DMS53 treated with DMSO at 0.1 percent for 48 hours (cell line): ENCODE measurements around the gene TMEM270.
"Not testable (repeated sequence)": the region's sequence is repeated elsewhere in the genome, so short reads cannot be mapped to it uniquely, and the experiment has no call there.

Experiments used
- DNase-seq: peaks from one replicate; lab custom pipeline; 2025; ENCODE audit not compliant: unreplicated experiment; lab: John Stamatoyannopoulos, UW

TMEM270 gene

GRCh38 chr7:73852500-73852899, 8.5 kb upstream of the TMEM270 start:
- no peak for DNase-seq

GRCh38 chr7:73856941-73857340, 4.0 kb upstream of the TMEM270 start:
- DNase-seq, result no peak

- DNase-seq, result no peak
These were observed 2.2 kb upstream of the TMEM270 start for GRCh38 chr7:73858807-73859206.

GRCh38 chr7:73861305-73861704, 346 bp downstream of the TMEM270 start:
- no peak for DNase-seq

- DNase-seq, result no peak
These were observed 4.2 kb downstream of the TMEM270 start for GRCh38 chr7:73864981-73865711.

DNA sequence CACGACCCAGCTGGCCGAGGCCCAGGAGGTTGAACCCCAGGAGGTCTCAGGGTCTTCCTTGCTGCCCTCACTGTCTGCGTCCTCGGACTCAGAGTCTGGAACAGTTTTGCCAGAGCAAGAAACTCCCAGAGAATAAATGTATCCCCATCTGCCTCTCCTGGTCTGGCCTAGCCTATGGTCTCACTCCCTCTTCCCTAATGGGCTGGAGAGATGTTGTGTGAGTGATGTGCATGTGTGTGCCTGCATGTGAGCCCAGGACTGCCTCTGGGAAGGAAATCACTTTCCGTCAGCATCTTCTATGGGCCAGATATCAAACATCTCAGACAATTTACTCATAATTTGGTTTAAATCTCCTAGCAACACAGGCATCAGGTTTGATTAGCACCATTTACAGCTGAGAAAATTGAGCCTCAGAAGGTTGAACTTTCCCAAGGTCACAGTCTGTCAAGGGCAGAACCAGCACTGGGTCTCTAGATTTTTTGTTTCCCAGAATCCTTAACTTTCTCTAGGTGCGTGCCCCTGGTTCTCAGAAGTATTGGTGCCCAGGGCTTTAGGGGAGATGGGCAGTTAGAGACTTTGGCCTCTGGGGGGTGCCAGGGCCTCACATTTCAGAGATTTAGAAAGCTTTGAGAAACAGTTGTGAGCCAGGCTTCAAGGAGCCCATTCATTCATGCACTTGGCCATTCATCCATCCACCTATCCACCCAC, 4.9 kb downstream of the TMEM270 start:
- DNase-seq, result peak; percentile 50

DNA sequence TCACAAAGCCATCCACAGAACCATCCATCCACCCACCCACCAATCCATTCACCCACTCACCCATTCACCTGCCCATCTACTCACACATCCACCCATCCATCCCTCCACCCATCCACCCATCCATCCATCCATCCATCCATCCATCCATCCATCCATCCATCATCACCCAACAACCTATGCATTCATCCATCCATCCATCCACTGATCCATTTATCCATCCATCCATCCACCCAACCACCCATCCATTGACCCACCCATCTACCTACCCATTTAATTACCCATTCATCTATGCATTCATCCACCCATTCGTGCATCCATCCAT, 5.4 kb downstream of the TMEM270 start:
- no peak for DNase-seq

DNA sequence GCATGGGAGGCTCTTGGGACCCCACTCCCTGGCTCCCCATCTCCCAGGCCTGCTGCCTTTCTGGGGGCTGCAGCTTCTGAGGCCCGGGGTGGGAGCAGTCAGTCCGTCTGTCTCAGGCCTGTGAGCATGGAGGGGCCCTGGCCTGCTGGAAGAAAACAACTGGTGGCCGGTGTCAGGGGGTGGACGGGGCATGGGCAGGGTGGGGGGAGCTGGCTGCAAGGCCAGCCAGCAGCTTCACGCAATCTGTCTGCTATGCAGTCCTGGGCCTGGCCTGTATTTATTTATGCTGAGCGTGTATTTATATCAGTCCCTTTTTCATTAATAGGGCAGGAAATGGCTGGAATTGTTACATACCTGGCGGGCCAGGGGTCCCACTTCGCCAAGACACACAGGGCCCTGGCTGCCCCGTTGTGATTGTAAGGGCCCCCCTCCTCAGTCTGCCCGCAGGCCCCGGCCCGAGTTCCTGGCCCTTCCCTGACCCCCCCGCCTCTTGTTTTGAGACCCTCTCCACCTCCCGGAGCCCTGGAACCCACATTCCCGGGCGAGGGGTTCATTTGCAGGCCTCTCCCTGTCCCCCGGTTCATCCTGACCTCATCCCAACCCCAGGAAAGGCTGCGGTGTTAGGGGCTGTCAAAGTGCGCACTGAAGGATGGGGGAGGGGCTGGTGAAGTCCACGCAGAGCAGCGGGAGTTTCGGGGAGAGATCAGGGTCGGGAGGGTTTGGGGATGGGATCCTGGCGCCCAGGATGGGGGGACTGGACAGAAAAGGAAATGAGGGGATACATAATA, 8.2 kb downstream of the TMEM270 start:
- no peak for DNase-seq

GRCh38 chr7:73870041-73870492, 9.1 kb downstream of the TMEM270 start:
- DNase-seq, result no peak

- no peak for DNase-seq
These were observed 10.4 kb downstream of the TMEM270 start for GRCh38 chr7:73871163-73872011.

GRCh38 chr7:73872056-73872908, 11.3 kb downstream of the TMEM270 start:
- no peak for DNase-seq

DNA sequence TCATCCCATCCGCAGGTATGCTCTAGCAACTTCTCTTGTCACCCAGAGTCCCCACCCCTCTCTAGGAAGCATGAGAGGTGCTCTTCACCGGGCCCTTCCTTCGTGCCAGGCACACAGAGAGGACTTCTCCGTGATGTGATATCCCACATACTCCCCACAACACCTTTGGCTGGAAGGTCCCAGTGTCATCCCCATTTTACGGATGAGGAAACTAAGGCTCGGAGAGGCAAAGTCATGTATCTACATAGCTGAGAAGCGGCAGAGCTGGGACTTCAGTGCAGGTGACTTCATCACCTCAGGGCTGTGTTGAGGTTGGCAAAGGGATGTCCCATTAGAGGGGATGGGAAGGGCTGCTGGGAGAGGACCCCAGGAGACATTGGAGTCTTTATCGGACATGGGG, 15.4 kb downstream of the TMEM270 start:
- no peak for DNase-seq

DNA sequence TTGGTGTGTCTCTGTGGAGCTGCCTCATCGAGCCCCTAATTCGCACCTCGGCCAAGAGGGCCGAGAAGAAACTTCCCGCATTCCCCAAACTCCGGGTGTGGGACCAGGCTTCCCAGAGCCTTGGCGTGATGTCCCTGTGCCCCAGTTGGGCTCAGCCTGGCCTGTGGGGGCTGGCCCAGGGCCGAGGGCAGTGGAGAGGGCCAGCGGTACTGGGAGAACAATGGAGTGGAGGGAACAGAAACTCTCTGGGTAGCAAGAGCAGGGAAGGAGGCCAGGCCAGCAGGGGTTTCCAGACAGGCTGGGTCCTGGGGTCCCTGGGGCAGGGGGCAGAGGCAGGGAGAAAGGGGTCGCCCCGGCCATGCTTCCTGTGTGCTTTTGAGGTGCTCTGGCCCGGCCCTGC, 16.0 kb downstream of the TMEM270 start:
- no peak for DNase-seq

DNA sequence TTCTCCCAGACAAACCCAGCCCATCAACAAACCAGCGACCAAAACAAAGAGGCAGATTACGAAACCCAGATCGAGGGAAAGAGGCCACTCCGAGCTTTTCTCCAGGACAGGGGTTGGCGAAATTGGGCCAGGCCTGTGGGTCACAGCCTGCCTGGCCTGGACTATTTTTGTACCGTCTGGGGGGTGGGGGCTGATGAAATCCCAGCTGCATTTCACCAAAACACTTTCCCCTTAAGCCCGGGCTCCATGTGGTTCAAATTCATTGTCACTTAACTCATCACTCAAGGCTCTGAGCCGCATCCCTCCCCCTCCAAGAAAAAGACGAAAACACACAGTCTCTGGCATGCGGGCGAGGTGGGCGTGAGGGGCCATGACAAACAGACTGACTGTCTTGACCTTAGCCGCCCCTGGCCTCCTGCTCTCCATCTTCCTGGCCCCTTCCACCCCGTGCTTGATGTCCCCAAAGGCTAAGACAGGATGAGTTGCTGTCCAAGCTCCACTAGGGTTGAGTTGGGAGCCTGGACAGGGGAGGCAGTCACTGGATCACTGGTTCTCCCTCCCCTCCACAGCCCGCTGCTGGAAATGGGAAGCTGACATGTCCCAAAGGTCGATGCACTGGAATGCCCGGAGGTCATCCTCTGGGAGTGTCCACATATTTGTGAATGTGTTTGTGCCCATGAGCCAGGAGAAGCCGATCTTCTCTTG, 19.2 kb downstream of the TMEM270 start:
- no peak for DNase-seq

- no peak for DNase-seq
These were observed 19.9 kb downstream of the TMEM270 start for GRCh38 chr7:73880755-73881328.

- no peak for DNase-seq
These were observed 20.5 kb downstream of the TMEM270 start for GRCh38 chr7:73881352-73882046.

DNA sequence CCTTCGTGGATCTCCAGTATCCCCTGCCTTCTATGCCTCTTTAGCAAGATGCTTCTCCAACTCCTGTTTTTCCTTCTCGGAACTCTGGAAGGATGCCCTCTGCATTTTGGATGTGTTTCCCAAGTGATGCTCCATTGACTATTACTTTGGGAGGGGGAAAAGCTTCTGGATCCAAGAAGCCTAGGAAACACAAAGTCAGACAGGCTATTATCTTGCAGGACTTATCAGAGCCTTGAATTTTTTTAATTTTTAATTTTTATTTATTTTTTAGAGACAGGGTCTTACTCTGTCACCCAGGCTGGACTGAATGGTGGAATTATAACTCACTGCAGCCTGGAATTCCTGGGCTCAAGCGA, 21.1 kb downstream of the TMEM270 start:
- no peak for DNase-seq

DNA sequence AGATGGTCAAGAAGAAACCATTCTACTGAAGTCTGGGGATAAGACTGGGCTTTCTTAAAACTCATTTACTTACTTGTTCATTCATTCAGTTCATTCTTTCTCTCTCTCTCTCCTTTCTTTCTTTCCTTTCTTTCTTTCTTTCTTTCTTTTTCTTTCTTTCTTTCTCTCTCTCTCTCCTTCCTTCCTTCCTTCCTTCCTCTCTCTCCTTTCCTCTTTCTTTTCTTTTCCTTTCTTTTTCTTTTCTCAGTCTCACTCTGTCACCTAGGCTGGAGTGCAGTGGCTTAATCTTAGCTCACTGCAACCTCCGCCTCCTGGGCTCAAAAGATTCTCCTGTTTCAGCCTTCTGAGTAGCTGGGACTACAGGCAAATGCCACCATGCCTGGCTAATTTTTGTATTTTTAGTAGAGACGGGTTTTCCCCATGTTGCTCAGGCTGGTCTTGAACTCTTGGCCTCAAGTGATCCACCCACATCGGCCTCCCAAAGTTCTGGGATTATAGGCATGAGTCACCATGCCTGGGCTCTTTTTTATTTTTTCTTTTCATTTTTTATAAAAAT, 24.0 kb downstream of the TMEM270 start:
- DNase-seq, result not testable (repeated sequence)
